RPMI7951 (cell line): ENCODE results near the gene PRKCSH. TPM values are rescaled to one million over a fixed set of nuclear protein-coding genes. Genes with fewer than 3 reads are reported as not detected.

Experiments used
- total RNA-seq: library from RNA; depleted of rRNA; stranded (reverse); fragments of >200 nt; shearing (Covaris generic); gene quantifications from 2 replicates; pipeline ENCODE4 v1.2.3, GENCODE V29; 2014; rRNA removed

PRKCSH gene
- total RNA-seq, 1 experiment from 2014 or later = 94.3 TPM

Other genes with a start within 250 kb of the PRKCSH start
- 88.9 and 115 TPM in 2 replicates for gene KANK2, start 238.1 kb upstream of the PRKCSH start, total RNA-seq
- not detected in 2 replicates for gene ANGPTL8, start 196.0 kb upstream of the PRKCSH start, total RNA-seq
- 2.5 and 3.2 TPM in 2 replicates for gene DOCK6, start 173.1 kb upstream of the PRKCSH start, total RNA-seq
- gene TSPAN16, start 139.5 kb upstream of the PRKCSH start, total RNA-seq = not detected in 2 replicates
- 6.2 and 7.5 TPM in 2 replicates for gene RAB3D, start 96.0 kb upstream of the PRKCSH start, total RNA-seq
- gene TMEM205, start 89.4 kb upstream of the PRKCSH start, total RNA-seq = 211 and 255 TPM in 2 replicates
- gene CCDC159, start 89.1 kb upstream of the PRKCSH start, total RNA-seq = 4.3 and 4.8 TPM in 2 replicates
- 14.1 and 17.3 TPM in 2 replicates for gene PLPPR2, start 80.2 kb upstream of the PRKCSH start, total RNA-seq
- gene SWSAP1, start 61.0 kb upstream of the PRKCSH start, total RNA-seq = 2.0 and 3.0 TPM in 2 replicates
- 21.2 and 22.9 TPM in 2 replicates for gene EPOR, start 51.3 kb upstream of the PRKCSH start, total RNA-seq
- 3.3 and 4.2 TPM in 2 replicates for gene RGL3, start 16.3 kb upstream of the PRKCSH start, total RNA-seq
- 2.3 and 3.1 TPM in 2 replicates for gene ODAD3, start 514 bp upstream of the PRKCSH start, total RNA-seq
- gene ELAVL3, start 45.4 kb downstream of the PRKCSH start, total RNA-seq = not detected in 2 replicates
- gene ZNF653, start 70.2 kb downstream of the PRKCSH start, total RNA-seq = 5.9 and 6.0 TPM in 2 replicates
- 47.9 and 51.2 TPM in 2 replicates for gene ECSIT, start 93.5 kb downstream of the PRKCSH start, total RNA-seq
- 0.96 and 3.0 TPM in 2 replicates for gene CNN1, start 103.2 kb downstream of the PRKCSH start, total RNA-seq
- 62.6 and 108 TPM in 2 replicates for gene ELOF1, start 123.6 kb downstream of the PRKCSH start, total RNA-seq
- 1.7 and 2.1 TPM in 2 replicates for gene ACP5, start 142.0 kb downstream of the PRKCSH start, total RNA-seq
- 16.6 and 17.3 TPM in 2 replicates for gene ZNF627, start 161.8 kb downstream of the PRKCSH start, total RNA-seq